ENCODE measurements around the gene CNDP1. TPM values are rescaled to one million over a fixed set of nuclear protein-coding genes. Genes with fewer than 3 reads are reported as not detected.

The CNDP1 gene, protein sequence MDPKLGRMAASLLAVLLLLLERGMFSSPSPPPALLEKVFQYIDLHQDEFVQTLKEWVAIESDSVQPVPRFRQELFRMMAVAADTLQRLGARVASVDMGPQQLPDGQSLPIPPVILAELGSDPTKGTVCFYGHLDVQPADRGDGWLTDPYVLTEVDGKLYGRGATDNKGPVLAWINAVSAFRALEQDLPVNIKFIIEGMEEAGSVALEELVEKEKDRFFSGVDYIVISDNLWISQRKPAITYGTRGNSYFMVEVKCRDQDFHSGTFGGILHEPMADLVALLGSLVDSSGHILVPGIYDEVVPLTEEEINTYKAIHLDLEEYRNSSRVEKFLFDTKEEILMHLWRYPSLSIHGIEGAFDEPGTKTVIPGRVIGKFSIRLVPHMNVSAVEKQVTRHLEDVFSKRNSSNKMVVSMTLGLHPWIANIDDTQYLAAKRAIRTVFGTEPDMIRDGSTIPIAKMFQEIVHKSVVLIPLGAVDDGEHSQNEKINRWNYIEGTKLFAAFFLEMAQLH
- polyA plus RNA-seq (2012; rRNA removed) = not detected in 2 replicates
- not detected in 2 replicates for polyA plus RNA-seq (2012; cell fraction: cytosol; rRNA removed)
- polyA plus RNA-seq (2012; cell fraction: nucleus; rRNA removed) = not detected in 2 replicates

DNA sequence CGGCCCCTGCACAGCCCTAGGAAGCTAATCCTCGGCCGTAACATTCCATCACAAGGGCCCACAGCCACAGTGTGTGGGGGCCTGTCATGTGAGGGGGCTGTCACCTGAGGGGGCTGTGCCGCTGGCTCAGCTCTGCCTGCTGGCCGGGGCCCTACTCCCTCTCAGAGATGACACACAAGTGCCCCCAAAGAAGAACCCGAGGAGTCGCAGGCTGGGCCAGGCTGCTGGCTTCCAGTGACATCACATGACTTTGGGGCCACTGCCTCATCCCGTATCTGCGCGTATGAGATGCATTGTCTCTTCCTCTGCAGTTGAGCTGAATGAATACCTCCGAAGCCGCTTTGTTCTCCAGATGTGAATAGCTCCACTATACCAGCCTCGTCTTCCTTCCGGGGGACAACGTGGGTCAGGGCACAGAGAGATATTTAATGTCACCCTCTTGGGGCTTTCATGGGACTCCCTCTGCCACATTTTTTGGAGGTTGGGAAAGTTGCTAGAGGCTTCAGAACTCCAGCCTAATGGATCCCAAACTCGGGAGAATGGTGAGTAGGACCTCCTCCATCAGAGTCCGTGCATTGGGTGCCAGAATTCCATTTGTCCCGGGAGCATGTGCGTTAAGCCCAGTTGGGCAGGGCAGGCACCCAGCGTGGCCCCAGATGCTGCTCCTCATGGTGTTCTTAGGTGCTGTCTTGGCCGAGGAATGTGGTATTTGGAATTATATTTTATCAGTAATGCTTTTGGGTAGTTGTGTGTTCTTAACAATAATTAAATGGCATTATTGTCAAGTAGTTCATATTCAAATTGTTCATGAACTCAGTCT, at the start of gene CNDP1:
Gene CNDP1 (plus strand): TSS at position 351 of the 820 bp plus-strand sequence. CDS start 168 bp downstream, at position 519.
- WGBS (ENCODE audit: low lambda C conversion rate) = 44% methylated on average over 12 of the region's 21 CpGs
- POLR2A ChIA-PET = no interaction called here

DNA sequence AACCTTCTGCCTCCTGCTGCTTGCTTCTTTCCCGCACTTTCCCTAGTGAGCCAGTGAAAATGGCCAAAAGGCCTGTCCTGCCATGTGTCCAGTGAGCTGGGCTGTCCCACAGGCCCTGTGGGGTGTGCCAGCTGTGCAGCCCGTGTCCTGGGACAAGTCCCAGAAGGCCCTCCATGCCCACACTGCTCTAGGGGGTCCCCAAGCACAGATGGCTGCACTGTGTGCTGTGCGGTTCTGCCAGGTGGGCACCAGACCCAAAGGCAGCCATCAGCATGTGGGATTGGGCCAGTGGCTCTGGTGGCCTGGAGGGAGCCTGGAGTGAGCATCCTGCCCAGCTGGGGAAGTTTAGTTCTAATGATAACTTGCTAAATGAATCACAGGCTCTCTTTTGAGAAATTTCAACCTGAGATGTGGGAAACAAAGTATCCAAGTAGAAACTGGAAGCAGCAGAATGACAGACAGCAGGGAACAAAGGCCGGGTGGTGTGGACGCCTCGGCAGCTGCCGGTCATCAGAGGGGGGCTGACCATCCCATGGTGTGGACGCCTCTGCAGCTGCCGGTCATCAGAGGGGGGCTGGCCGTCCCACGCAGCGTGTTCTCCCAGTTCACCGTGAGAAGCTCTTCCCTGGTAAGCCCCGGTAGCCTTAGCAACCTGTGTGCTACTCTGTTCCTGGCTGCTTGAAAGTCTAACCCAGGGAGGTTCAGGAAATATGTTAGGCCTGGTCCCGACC, 48.0 kb upstream of the CNDP1 start:
- POLR2A ChIA-PET = no interaction called here

More for the DNA sequence above, at the start of gene CNDP1:
- Histone ChIP-seq H3K79me2 (ENCODE audit: insufficient read depth) (no peaks in the 10 kb centered on the region), H3K4me2 (no peak within 1 kb of the TSS), H3F3A (replicated peaks; ENCODE audit: insufficient read depth) (no peaks in the 10 kb centered on the region), H3K9ac (no peak within 1 kb of the TSS), H4K20me1 (ENCODE audit: insufficient read depth) (no peaks in the 10 kb centered on the region), H3K4me1 (ENCODE audit: control insufficient read depth in 1 of 2, insufficient read depth in 2 of 2, low read depth in 1 of 2, low read length in 1 of 2) (no peaks in the 10 kb centered on the region; a peak in 1 of 4 replicates), H3K36me3 (replicated peaks in 1 of 2; ENCODE audit: control insufficient read depth in 1 of 2, insufficient read depth in 2 of 2, low read length in 1 of 2) (no peaks in the 10 kb centered on the region), H3K9me2 (no peaks in the 10 kb centered on the region), H3K4me3 (ENCODE audit: low read depth in 2 of 2, low read length in 1 of 2) (no peak within 1 kb of the TSS), H2AFZ (ENCODE audit: low read depth) (no peak within 1 kb of the TSS), H3K27ac (ENCODE audit: low read depth in 2 of 2, low read length in 1 of 2) (no peak within 1 kb of the TSS), H3K27me3 (ENCODE audit: insufficient read depth) (peaks cover 19% of the 10 kb centered on the region; the same call in 1 of the 2 replicates), H3K9me3 (no peaks in the 10 kb centered on the region)
- DNase-seq = no peak
- no peak for TF ChIP-seq TAF1 (IDR thresholded peaks at IDR 0.05; ENCODE audit: borderline replicate concordance, low read depth, low read length)
- no peak for TF ChIP-seq MXI1 (IDR thresholded peaks at IDR 0.05; ENCODE audit: low read depth, low read length)
- TF ChIP-seq FOXJ3 (CRISPR knock-in tag; IDR thresholded peaks at IDR 0.05) = no peak
- no peak for TF ChIP-seq TEAD4 (IDR thresholded peaks at IDR 0.05; ENCODE audit: borderline replicate concordance, insufficient read depth)
- TF ChIP-seq, protein P1, sequence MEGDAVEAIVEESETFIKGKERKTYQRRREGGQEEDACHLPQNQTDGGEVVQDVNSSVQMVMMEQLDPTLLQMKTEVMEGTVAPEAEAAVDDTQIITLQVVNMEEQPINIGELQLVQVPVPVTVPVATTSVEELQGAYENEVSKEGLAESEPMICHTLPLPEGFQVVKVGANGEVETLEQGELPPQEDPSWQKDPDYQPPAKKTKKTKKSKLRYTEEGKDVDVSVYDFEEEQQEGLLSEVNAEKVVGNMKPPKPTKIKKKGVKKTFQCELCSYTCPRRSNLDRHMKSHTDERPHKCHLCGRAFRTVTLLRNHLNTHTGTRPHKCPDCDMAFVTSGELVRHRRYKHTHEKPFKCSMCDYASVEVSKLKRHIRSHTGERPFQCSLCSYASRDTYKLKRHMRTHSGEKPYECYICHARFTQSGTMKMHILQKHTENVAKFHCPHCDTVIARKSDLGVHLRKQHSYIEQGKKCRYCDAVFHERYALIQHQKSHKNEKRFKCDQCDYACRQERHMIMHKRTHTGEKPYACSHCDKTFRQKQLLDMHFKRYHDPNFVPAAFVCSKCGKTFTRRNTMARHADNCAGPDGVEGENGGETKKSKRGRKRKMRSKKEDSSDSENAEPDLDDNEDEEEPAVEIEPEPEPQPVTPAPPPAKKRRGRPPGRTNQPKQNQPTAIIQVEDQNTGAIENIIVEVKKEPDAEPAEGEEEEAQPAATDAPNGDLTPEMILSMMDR (IDR thresholded peaks at IDR 0.05) = no peak
- TF ChIP-seq, protein P2, sequence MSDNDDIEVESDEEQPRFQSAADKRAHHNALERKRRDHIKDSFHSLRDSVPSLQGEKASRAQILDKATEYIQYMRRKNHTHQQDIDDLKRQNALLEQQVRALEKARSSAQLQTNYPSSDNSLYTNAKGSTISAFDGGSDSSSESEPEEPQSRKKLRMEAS (IDR thresholded peaks at IDR 0.05; ENCODE audit: low read depth) = no peak
- TF ChIP-seq ELF1 (IDR thresholded peaks at IDR 0.05) = no peak
- TF ChIP-seq RCOR1 (IDR thresholded peaks at IDR 0.05; ENCODE audit: low read length) = no peak
- TF ChIP-seq POLR2AphosphoS5 (IDR thresholded peaks at IDR 0.05; ENCODE audit: low read depth, low read length) = no peak
- no peak for TF ChIP-seq NFIC (IDR thresholded peaks at IDR 0.05; ENCODE audit: borderline replicate concordance)
- CTCF ChIA-PET = interaction anchor here (2.2 kb wide), 1 partner anchor 17 kb away, joined by 9 read pairs; no protein-coding TSS in a partner anchor

More for the DNA sequence above, 48.0 kb upstream of the CNDP1 start:
- CTCF ChIA-PET = interaction anchor here (0.6 to 1.5 kb wide), 3 partner anchors 9 to 144 kb away, joined by 3 to 4 read pairs (median 3); no protein-coding TSS in a partner anchor
- Histone ChIP-seq H3K4me1 (ENCODE audit: control insufficient read depth in 1 of 2, insufficient read depth in 2 of 2, low read depth in 1 of 2, low read length in 1 of 2) (no peaks in the 10 kb centered on the region; a peak in 1 of 4 replicates), H3K27me3 (ENCODE audit: insufficient read depth) (peaks cover 54% of the 10 kb centered on the region), H3K4me3 (ENCODE audit: low read depth in 2 of 2, low read length in 1 of 2) (no peak overlapping the region), H3F3A (replicated peaks; ENCODE audit: insufficient read depth) (no peaks in the 10 kb centered on the region), H2AFZ (ENCODE audit: low read depth) (no peak overlapping the region), H3K27ac (ENCODE audit: low read depth in 2 of 2, low read length in 1 of 2) (no peak overlapping the region), H4K20me1 (ENCODE audit: insufficient read depth) (no peaks in the 10 kb centered on the region), H3K9ac (no peak overlapping the region), H3K36me3 (replicated peaks in 1 of 2; ENCODE audit: control insufficient read depth in 1 of 2, insufficient read depth in 2 of 2, low read length in 1 of 2) (no peaks in the 10 kb centered on the region), H3K9me3 (no peaks in the 10 kb centered on the region), H3K79me2 (ENCODE audit: insufficient read depth) (no peaks in the 10 kb centered on the region), H3K4me2 (no peak overlapping the region), H3K9me2 (no peaks in the 10 kb centered on the region)
- 35% methylated on average over 6 of the region's 15 CpGs for WGBS (ENCODE audit: low lambda C conversion rate)
- no peak for TF ChIP-seq TEAD4 (IDR thresholded peaks at IDR 0.05; ENCODE audit: borderline replicate concordance, insufficient read depth)
- no peak for DNase-seq
